DND-41 (cell line): ENCODE results near the gene MR1.

ENCODE experiments used
- ATAC-seq: fragments of 200-7000 bp; cut with Tn5 transposase; 3 replicates; pipeline ENCODE4 v1.9.1; 2021; ENCODE audit warnings: low read depth; ENCODE audit not compliant: insufficient read depth
- DNase-seq: peaks from one replicate; pipeline ENCODE4 v3.0.0-alpha.2; 2020
- H2AFZ ChIP-seq: 2 replicates; pipeline ENCODE4 v1.6.0; 2012; ENCODE audit warnings: low read depth, low read length
- H3K27ac ChIP-seq: 2 replicates; pipeline ENCODE4 v1.5.1; 2012; ENCODE audit warnings: low read length, inconsistent platforms
- H3K27me3 ChIP-seq: fragments of 200-600 bp; sonication (generic); 2 replicates; pipeline ENCODE4 v1.6.0; 2012; ENCODE audit warnings: low read length, mild to moderate bottlenecking, inconsistent platforms; ENCODE audit not compliant: insufficient read depth, poor library complexity
- H3K36me3 ChIP-seq: 2 replicates; pipeline ENCODE4 v1.5.1; 2012; ENCODE audit warnings: low read length, inconsistent platforms; ENCODE audit not compliant: insufficient read depth
- H3K4me1 ChIP-seq: 2 replicates; pipeline ENCODE4 v1.5.1; 2012; ENCODE audit warnings: mild to moderate bottlenecking, low read length; ENCODE audit not compliant: insufficient read depth
- H3K4me2 ChIP-seq: 2 replicates; pipeline ENCODE4 v1.6.0; 2012; ENCODE audit warnings: mild to moderate bottlenecking, moderate library complexity, low read length, inconsistent platforms; ENCODE audit not compliant: insufficient read depth
- H3K4me3 ChIP-seq, 2 experiments: fragments of 200-600 bp in 1 of 2; shearing (Covaris generic) in 1 of 2; 2 replicates each; pipeline ENCODE4 v1.5.1; 2012 to 2016; ENCODE audit warnings: inconsistent platforms in 2 of 2, low read length in 2 of 2, mild to moderate bottlenecking in 2 of 2, low read depth in 1 of 2, moderate library complexity in 1 of 2
- H3K79me2 ChIP-seq: 2 replicates; pipeline ENCODE4 v1.6.0; 2012; ENCODE audit warnings: low read length, inconsistent platforms; ENCODE audit not compliant: insufficient read depth
- H3K9ac ChIP-seq: 2 replicates; pipeline ENCODE4 v1.6.0; 2012; ENCODE audit warnings: low read depth, mild to moderate bottlenecking, inconsistent platforms, low read length, moderate library complexity
- H3K9me3 ChIP-seq: 2 replicates; pipeline ENCODE4 v1.5.1; 2012; ENCODE audit warnings: low read length, moderate library complexity, mild to moderate bottlenecking, inconsistent platforms; ENCODE audit not compliant: insufficient read depth, severe bottlenecking
- H4K20me1 ChIP-seq: 2 replicates; pipeline ENCODE4 v1.6.0; 2012; ENCODE audit warnings: low read length; ENCODE audit not compliant: insufficient read depth
- CTCF ChIP-seq: IDR thresholded peaks from 2 replicates; pipeline ENCODE4 v1.5.1; 2012; ENCODE audit warnings: borderline replicate concordance, low read length, moderate library complexity, mild to moderate bottlenecking; ENCODE audit not compliant: poor library complexity, severe bottlenecking; ENCODE audit errors: extremely low read depth
- EZH2 ChIP-seq: IDR thresholded peaks from 3 replicates; pipeline ENCODE4 v1.6.1; 2012; ENCODE audit warnings: borderline replicate concordance, low read depth, mild to moderate bottlenecking, moderate library complexity, low read length, inconsistent platforms; ENCODE audit not compliant: severe bottlenecking

Gene MR1

GRCh38 chr1:181050922-181051321 lies 17.1 kb downstream of the MR1 start:
- Histone ChIP-seq H3K27me3 (no peaks in the 10 kb centered on the region), H3K79me2 (no peaks in the 10 kb centered on the region), H3K36me3 (peaks cover 22% of the 10 kb centered on the region), H3K27ac (no peak overlapping the region), H3K4me3 (no peak overlapping the region), H3K9me3 (no peaks in the 10 kb centered on the region), H3K9ac (no peak overlapping the region), H3K4me1 (no peaks in the 10 kb centered on the region), H3K4me2 (no peak overlapping the region), H4K20me1 (no peaks in the 10 kb centered on the region), H2AFZ (no peak overlapping the region)
- ATAC-seq (no peak), DNase-seq (no peak)
- TF ChIP-seq CTCF (no peak), EZH2 (no peak)

GRCh38 chr1:181056560-181056959 lies 22.8 kb downstream of the MR1 start:
- Histone ChIP-seq H3K79me2 (no peaks in the 10 kb centered on the region), H3K27me3 (no peaks in the 10 kb centered on the region), H2AFZ (no peak overlapping the region), H3K4me3 (no peak overlapping the region), H3K4me1 (no peaks in the 10 kb centered on the region), H3K4me2 (no peak overlapping the region), H3K9ac (no peak overlapping the region), H3K27ac (no peak overlapping the region), H3K9me3 (peaks cover 4% of the 10 kb centered on the region), H3K36me3 (peaks cover 22% of the 10 kb centered on the region), H4K20me1 (no peaks in the 10 kb centered on the region)
- TF ChIP-seq EZH2 (no peak), CTCF (no peak)
- no peak for ATAC-seq
- DNase-seq, result no peak

- no peak for ATAC-seq
- no peak for TF ChIP-seq CTCF
- no peak for TF ChIP-seq EZH2
Measured at GRCh38 chr1:181057079-181057478, 23.3 kb downstream of the MR1 start.

GRCh38 chr1:181059435-181059834 lies 25.7 kb downstream of the MR1 start:
- Histone ChIP-seq H3K4me3 (no peak overlapping the region), H3K36me3 (peaks cover 17% of the 10 kb centered on the region), H3K4me1 (peaks cover 15% of the 10 kb centered on the region), H3K9me3 (peaks cover 4% of the 10 kb centered on the region), H4K20me1 (no peaks in the 10 kb centered on the region), H3K4me2 (no peak overlapping the region), H3K27ac (no peak overlapping the region), H2AFZ (no peak overlapping the region), H3K9ac (no peak overlapping the region), H3K79me2 (no peaks in the 10 kb centered on the region), H3K27me3 (no peaks in the 10 kb centered on the region)
- DNase-seq, result no peak
- ATAC-seq, result no peak
- no peak for TF ChIP-seq CTCF
- no peak for TF ChIP-seq EZH2

More at GRCh38 chr1:181057079-181057478, 23.3 kb downstream of the MR1 start:
- Histone ChIP-seq H3K9me3 (peaks cover 4% of the 10 kb centered on the region), H4K20me1 (no peaks in the 10 kb centered on the region), H3K79me2 (no peaks in the 10 kb centered on the region), H3K4me3 (no peak overlapping the region), H3K9ac (no peak overlapping the region), H3K4me2 (no peak overlapping the region), H3K27me3 (no peaks in the 10 kb centered on the region), H3K4me1 (peaks cover under 1% of the 10 kb centered on the region; the same call in 1 of the 2 replicates), H3K36me3 (peaks cover 22% of the 10 kb centered on the region), H3K27ac (no peak overlapping the region), H2AFZ (no peak overlapping the region)
- DNase-seq, result no peak
